G401 (cell line): ENCODE measurements around the gene C9orf85. TPM values are rescaled to one million over a fixed set of nuclear protein-coding genes. Genes with fewer than 3 reads are reported as not detected.
A peak's percentile ranks its signal among the peaks of the same experiment; 100 is the strongest.
"Not testable (repeated sequence)": the region's sequence is repeated elsewhere in the genome, so short reads cannot be mapped to it uniquely, and the experiment has no call there.

Source experiments
- DNase-seq: peaks from one replicate; pipeline ENCODE4 v3.0.0-alpha.2; 2015; ENCODE audit warnings: low spot score
- in situ Hi-C: cut with HindIII; loops from 2 replicates; pipeline ENCODE4 v1.10.0; 2016; ENCODE audit warnings: low sequenced_read_pairs, mixed read lengths
- total RNA-seq: library from RNA; depleted of rRNA; stranded (reverse); fragments of >200 nt; shearing (Covaris generic); gene quantifications from 2 replicates; pipeline ENCODE4 v1.2.3, GENCODE V29; 2014

The C9orf85 gene
- total RNA-seq, 1 experiment from 2014 or later: 23.7 TPM

- DNase-seq, in situ Hi-C loops: not testable (repeated sequence)
Observed at GRCh38 chr9:71898756-71899155, 12.7 kb upstream of the C9orf85 start.

- in situ Hi-C loops: no loop called here
- DNase-seq: no peak
Observed at GRCh38 chr9:71901695-71902597, 9.5 kb upstream of the C9orf85 start.

- in situ Hi-C loops: no loop called here
- no peak for DNase-seq
Observed at GRCh38 chr9:71904076-71904475, 7.4 kb upstream of the C9orf85 start.

GRCh38 chr9:71908825-71909224 lies 2.6 kb upstream of the C9orf85 start:
- DNase-seq: peak; percentile 42
- in situ Hi-C loops: no loop called here

GRCh38 chr9:71909887-71910649 lies 1.4 kb upstream of the C9orf85 start:
- DNase-seq: peak; percentile 63
- in situ Hi-C loops: no loop called here

- in situ Hi-C loops: no loop called here
- DNase-seq: no peak
Observed at GRCh38 chr9:71910650-71911060, 784 bp upstream of the C9orf85 start.

- in situ Hi-C loops: no loop called here
- no peak for DNase-seq
Observed at GRCh38 chr9:71911908-71912335, 483 bp downstream of the C9orf85 start.

GRCh38 chr9:71915495-71915894 lies 4.1 kb downstream of the C9orf85 start:
- DNase-seq: no peak
- in situ Hi-C loops: no loop called here

GRCh38 chr9:71916834-71917534 lies 5.5 kb downstream of the C9orf85 start:
- in situ Hi-C loops: no loop called here
- DNase-seq: no peak

GRCh38 chr9:71918419-71918818 lies 7.0 kb downstream of the C9orf85 start:
- in situ Hi-C loops: no loop called here
- no peak for DNase-seq

- DNase-seq: no peak
- in situ Hi-C loops: no loop called here
Observed at GRCh38 chr9:71920456-71921189, 9.2 kb downstream of the C9orf85 start.

- no peak for DNase-seq
- in situ Hi-C loops: no loop called here
Observed at GRCh38 chr9:71921190-71921814, 9.9 kb downstream of the C9orf85 start.

- in situ Hi-C loops: no loop called here
- DNase-seq: no peak
Observed at GRCh38 chr9:71924576-71924975, 13.1 kb downstream of the C9orf85 start.

- in situ Hi-C loops: no loop called here
- DNase-seq: no peak
Observed at GRCh38 chr9:71925834-71926233, 14.4 kb downstream of the C9orf85 start.

- in situ Hi-C loops: no loop called here
- no peak for DNase-seq
Observed at GRCh38 chr9:71928376-71928775, 16.9 kb downstream of the C9orf85 start.

GRCh38 chr9:71928806-71929205 lies 17.4 kb downstream of the C9orf85 start:
- in situ Hi-C loops: no loop called here
- no peak for DNase-seq

- DNase-seq: no peak
- in situ Hi-C loops: no loop called here
Observed at GRCh38 chr9:71929223-71929622, 17.8 kb downstream of the C9orf85 start.

GRCh38 chr9:71929791-71930440 lies 18.5 kb downstream of the C9orf85 start:
- no peak for DNase-seq
- in situ Hi-C loops: no loop called here
